Suprapubic skin (tissue), 4 donors: Measurements from ENCODE around the gene ANXA2.

ENCODE experiments used
- CTCF ChIP-seq, 2 donors: fragments of 200-600 bp in 1 of 2; fragments of 450-650 bp in 1 of 2; sonication (generic) in 1 of 2; IDR thresholded peaks; one replicate each; pipeline ENCODE4 v1.5.1; 2016 to 2019; ENCODE audit warnings: antibody characterized with exemption in 2 of 2, mild to moderate bottlenecking in 1 of 2, moderate library complexity in 1 of 2
- EP300 ChIP-seq: sonication (generic); formaldehyde crosslinking; IDR thresholded peaks from one replicate; pipeline ENCODE4 v1.6.1; 2017; ENCODE audit warnings: antibody characterized with exemption
- POLR2A ChIP-seq, 2 donors: fragments of 450-650 bp; IDR thresholded peaks; one replicate each; pipeline ENCODE4 v1.6.1; 2017; ENCODE audit warnings: antibody characterized with exemption in 2 of 2, mild to moderate bottlenecking in 2 of 2, moderate library complexity in 2 of 2
- POLR2AphosphoS5 ChIP-seq, 3 donors: sonication (generic); formaldehyde crosslinking; IDR thresholded peaks; one replicate each; pipeline ENCODE4 v1.6.1; 2017; ENCODE audit warnings: antibody characterized with exemption in 3 of 3

GRCh38 chr15:60384053-60384452 lies 13.7 kb downstream of the ANXA2 start:
- TF ChIP-seq CTCF (IDR thresholded peaks at IDR 0.05) (no peak), POLR2A (IDR thresholded peaks at IDR 0.05) (no peak), POLR2AphosphoS5 (IDR thresholded peaks at IDR 0.05) (no peak), EP300 (no peak)
